Astrocyte (in vitro differentiated cells and primary cell): ENCODE data around the gene SIDT2. TPM values are rescaled to one million over a fixed set of nuclear protein-coding genes. Genes with fewer than 3 reads are reported as not detected.
"Not testable (repeated sequence)": the region's sequence is repeated elsewhere in the genome, so short reads cannot be mapped to it uniquely, and the experiment has no call there.

Source experiments
- DNase-seq: peaks from one replicate; pipeline ENCODE4 v3.0.0-alpha.2; 2010; ENCODE audit warnings: low read depth
- FAIRE-seq: peaks from 2 replicates; lab custom pipeline; 2011; peaks lifted over from hg19 to GRCh38; lab: Jason Lieb, UNC
- H2AFZ ChIP-seq: 2 replicates; pipeline ENCODE4 v1.6.0; 2012; ENCODE audit warnings: low read depth, low read length, inconsistent platforms
- H3K27ac ChIP-seq: 2 replicates; pipeline ENCODE4 v1.5.1; 2011; ENCODE audit warnings: low read depth, low read length, inconsistent platforms
- H3K27me3 ChIP-seq: 2 replicates; pipeline ENCODE4 v1.6.0; 2011; ENCODE audit warnings: low read length, inconsistent platforms; ENCODE audit not compliant: insufficient read depth
- H3K36me3 ChIP-seq: 2 replicates; pipeline ENCODE4 v1.5.1; 2011; ENCODE audit warnings: low read length, inconsistent platforms; ENCODE audit not compliant: insufficient read depth
- H3K4me1 ChIP-seq: 2 replicates; pipeline ENCODE4 v1.5.1; 2011; ENCODE audit warnings: low read length, inconsistent platforms; ENCODE audit not compliant: insufficient read depth
- H3K4me2 ChIP-seq: 2 replicates; pipeline ENCODE4 v1.6.0; 2012; ENCODE audit warnings: low read length, inconsistent platforms
- H3K4me3 ChIP-seq: 2 replicates; pipeline ENCODE4 v1.5.1; 2011; ENCODE audit warnings: low read depth, mild to moderate bottlenecking, low read length, inconsistent platforms; ENCODE audit not compliant: insufficient read depth
- H3K79me2 ChIP-seq: 2 replicates; pipeline ENCODE4 v1.6.0; 2012; ENCODE audit warnings: mild to moderate bottlenecking, low read length, inconsistent platforms; ENCODE audit not compliant: insufficient read depth
- H3K9ac ChIP-seq: 2 replicates; pipeline ENCODE4 v1.6.0; 2012; ENCODE audit warnings: mild to moderate bottlenecking, low read length, inconsistent platforms
- H3K9me3 ChIP-seq: 2 replicates; pipeline ENCODE4 v1.5.1; 2012; ENCODE audit warnings: low read depth, mild to moderate bottlenecking, low read length, inconsistent platforms; ENCODE audit not compliant: insufficient read depth
- H4K20me1 ChIP-seq: 2 replicates; pipeline ENCODE4 v1.6.0; 2012; ENCODE audit warnings: low read length, inconsistent platforms; ENCODE audit not compliant: insufficient read depth
- H3K27ac Mint-ChIP-seq: one replicate; pipeline ENCODE4 v1.8.0; 2021; ENCODE audit warnings: mild to moderate bottlenecking, mixed read lengths; ENCODE audit not compliant: unreplicated experiment
- H3K27me3 Mint-ChIP-seq: one replicate; pipeline ENCODE4 v1.8.0; 2021; ENCODE audit warnings: low read depth, mixed read lengths; ENCODE audit not compliant: unreplicated experiment
- H3K36me3 Mint-ChIP-seq: one replicate; pipeline ENCODE4 v1.8.0; 2021; ENCODE audit warnings: low read depth, mixed read lengths; ENCODE audit not compliant: unreplicated experiment
- H3K4me1 Mint-ChIP-seq: one replicate; pipeline ENCODE4 v1.8.0; 2021; ENCODE audit warnings: low read depth, mixed read lengths; ENCODE audit not compliant: unreplicated experiment
- H3K4me3 Mint-ChIP-seq: one replicate; pipeline ENCODE4 v1.8.0; 2021; ENCODE audit warnings: mild to moderate bottlenecking, moderate library complexity, mixed read lengths; ENCODE audit not compliant: unreplicated experiment
- H3K9me3 Mint-ChIP-seq: one replicate; pipeline ENCODE4 v1.8.0; 2021; ENCODE audit warnings: mild to moderate bottlenecking, mixed read lengths; ENCODE audit not compliant: unreplicated experiment
- EZH2 ChIP-seq: IDR thresholded peaks from 2 replicates; pipeline ENCODE4 v1.6.1; 2012; ENCODE audit warnings: mild to moderate bottlenecking, low read length, inconsistent platforms; ENCODE audit not compliant: insufficient read depth
- total RNA-seq: library from RNA; stranded (reverse); gene quantifications from 2 replicates; pipeline ENCODE4 v1.2.1, GENCODE V29; 2021
- TF ChIP-seq, protein P1 (sequence below): IDR thresholded peaks from 2 replicates; pipeline ENCODE4 v1.5.1; 2011; ENCODE audit warnings: low read depth, mild to moderate bottlenecking, inconsistent platforms, low read length, moderate library complexity; ENCODE audit not compliant: insufficient read depth

The SIDT2 gene
- total RNA-seq, 1 donor from 2014 or later, result 55.8 TPM

DNA sequence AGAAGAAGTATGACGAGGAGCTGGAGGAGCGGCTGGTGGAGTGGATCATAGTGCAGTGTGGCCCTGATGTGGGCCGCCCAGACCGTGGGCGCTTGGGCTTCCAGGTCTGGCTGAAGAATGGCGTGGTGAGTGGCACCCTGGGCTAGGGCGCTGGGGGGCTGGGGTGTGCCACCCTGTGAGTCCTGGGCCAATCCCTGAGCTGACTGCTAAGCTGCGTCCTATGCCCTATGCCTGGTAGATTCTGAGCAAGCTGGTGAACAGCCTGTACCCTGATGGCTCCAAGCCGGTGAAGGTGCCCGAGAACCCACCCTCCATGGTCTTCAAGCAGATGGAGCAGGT lies 24.5 kb downstream of the SIDT2 start:
- Histone ChIP-seq H3K4me3 (peak overlapping the region; percentile 83), H3K36me3 (peaks cover 31% of the 10 kb centered on the region), H3K9me3 (no peaks in the 10 kb centered on the region), H3K4me2 (peak overlapping the region; percentile 98), H4K20me1 (peaks cover 63% of the 10 kb centered on the region), H3K79me2 (peaks cover 75% of the 10 kb centered on the region), H2AFZ (no peak overlapping the region), H3K27ac (no peak overlapping the region), H3K9ac (peak overlapping the region; percentile 91), H3K27me3 (no peaks in the 10 kb centered on the region), H3K4me1 (peaks cover 49% of the 10 kb centered on the region)
- H3K4me1 Mint-ChIP-seq, result peaks cover 52% of the 10 kb centered on the region
- DNase-seq (no peak), FAIRE-seq (no peak)
- no peaks in the 10 kb centered on the region for H3K9me3 Mint-ChIP-seq
- peak overlapping the region; percentile 97 for H3K4me3 Mint-ChIP-seq
- TF ChIP-seq, protein P1, sequence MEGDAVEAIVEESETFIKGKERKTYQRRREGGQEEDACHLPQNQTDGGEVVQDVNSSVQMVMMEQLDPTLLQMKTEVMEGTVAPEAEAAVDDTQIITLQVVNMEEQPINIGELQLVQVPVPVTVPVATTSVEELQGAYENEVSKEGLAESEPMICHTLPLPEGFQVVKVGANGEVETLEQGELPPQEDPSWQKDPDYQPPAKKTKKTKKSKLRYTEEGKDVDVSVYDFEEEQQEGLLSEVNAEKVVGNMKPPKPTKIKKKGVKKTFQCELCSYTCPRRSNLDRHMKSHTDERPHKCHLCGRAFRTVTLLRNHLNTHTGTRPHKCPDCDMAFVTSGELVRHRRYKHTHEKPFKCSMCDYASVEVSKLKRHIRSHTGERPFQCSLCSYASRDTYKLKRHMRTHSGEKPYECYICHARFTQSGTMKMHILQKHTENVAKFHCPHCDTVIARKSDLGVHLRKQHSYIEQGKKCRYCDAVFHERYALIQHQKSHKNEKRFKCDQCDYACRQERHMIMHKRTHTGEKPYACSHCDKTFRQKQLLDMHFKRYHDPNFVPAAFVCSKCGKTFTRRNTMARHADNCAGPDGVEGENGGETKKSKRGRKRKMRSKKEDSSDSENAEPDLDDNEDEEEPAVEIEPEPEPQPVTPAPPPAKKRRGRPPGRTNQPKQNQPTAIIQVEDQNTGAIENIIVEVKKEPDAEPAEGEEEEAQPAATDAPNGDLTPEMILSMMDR, result no peak
- TF ChIP-seq EZH2, result no peak
- H3K36me3 Mint-ChIP-seq, result peaks cover 34% of the 10 kb centered on the region
- H3K27me3 Mint-ChIP-seq, result no peaks in the 10 kb centered on the region
- H3K27ac Mint-ChIP-seq, result peak overlapping the region; percentile 99

DNA sequence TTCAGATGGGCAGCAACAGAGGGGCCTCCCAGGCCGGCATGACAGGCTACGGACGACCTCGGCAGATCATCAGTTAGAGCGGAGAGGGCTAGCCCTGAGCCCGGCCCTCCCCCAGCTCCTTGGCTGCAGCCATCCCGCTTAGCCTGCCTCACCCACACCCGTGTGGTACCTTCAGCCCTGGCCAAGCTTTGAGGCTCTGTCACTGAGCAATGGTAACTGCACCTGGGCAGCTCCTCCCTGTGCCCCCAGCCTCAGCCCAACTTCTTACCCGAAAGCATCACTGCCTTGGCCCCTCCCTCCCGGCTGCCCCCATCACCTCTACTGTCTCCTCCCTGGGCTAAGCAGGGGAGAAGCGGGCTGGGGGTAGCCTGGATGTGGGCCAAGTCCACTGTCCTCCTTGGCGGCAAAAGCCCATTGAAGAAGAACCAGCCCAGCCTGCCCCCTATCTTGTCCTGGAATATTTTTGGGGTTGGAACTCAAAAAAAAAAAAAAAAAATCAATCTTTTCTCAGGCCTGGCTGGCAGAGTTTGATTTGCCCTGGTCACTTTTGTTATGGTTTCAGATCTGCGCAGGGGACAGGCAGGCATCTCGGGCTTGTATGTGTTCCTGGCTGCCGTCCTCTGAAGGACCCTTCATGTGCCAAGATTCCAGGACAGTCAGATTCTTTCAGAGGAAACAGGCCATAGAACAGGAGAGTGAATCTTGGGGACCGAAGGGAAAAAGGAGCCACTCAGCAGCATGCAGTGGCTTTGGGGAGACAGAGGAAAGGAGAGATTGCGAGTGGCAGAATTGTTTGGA lies 25.9 kb downstream of the SIDT2 start:
- Histone ChIP-seq H3K79me2 (peaks cover 60% of the 10 kb centered on the region), H3K9ac (peak overlapping the region; percentile 91), H3K4me2 (peak overlapping the region; percentile 98), H3K4me3 (peak overlapping the region; percentile 23), H4K20me1 (peaks cover 61% of the 10 kb centered on the region), H3K9me3 (no peaks in the 10 kb centered on the region), H3K4me1 (peaks cover 40% of the 10 kb centered on the region), H3K36me3 (peaks cover 31% of the 10 kb centered on the region), H3K27me3 (no peaks in the 10 kb centered on the region), H2AFZ (no peak overlapping the region), H3K27ac (no peak overlapping the region)
- no peak for TF ChIP-seq EZH2
- TF ChIP-seq, protein P1, result no peak
- peak overlapping the region; percentile 84 for H3K27ac Mint-ChIP-seq
- peak overlapping the region; percentile 97 for H3K4me3 Mint-ChIP-seq
- no peaks in the 10 kb centered on the region for H3K27me3 Mint-ChIP-seq
- H3K9me3 Mint-ChIP-seq, result no peaks in the 10 kb centered on the region
- peaks cover 33% of the 10 kb centered on the region for H3K36me3 Mint-ChIP-seq
- DNase-seq (no peak), FAIRE-seq (no peak)
- H3K4me1 Mint-ChIP-seq, result peaks cover 42% of the 10 kb centered on the region

DNA sequence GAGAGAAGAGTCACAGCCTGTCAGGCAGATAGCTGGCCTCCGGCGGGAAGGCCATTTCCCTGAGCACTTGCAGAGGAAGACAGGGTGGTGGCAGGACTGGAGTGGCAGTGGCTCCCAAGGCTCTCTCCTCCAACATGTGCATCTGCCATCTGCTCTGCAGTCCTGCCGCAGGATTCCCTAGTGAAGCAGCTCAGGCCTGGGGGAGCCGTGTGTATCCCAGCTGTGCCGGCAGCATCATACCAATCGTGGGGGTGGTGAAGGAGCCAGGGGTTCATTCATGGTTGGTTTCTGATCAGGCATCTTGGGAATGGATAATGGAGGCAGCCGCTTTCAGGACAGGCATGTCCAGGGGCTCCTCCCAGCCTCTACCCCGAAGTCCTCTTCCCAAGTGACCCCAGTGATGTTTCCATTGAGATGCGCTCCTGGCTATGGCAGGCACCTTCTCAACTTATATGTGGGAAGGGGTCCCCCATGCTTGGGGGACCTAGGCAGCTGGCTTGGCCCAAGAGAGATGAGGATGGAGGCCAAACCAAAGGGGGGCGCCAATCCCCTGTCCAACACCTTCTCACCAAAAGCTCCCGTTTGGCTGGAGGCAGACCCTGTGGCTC lies 26.8 kb downstream of the SIDT2 start:
- TF ChIP-seq EZH2, result no peak
- TF ChIP-seq, protein P1, result no peak
- H3K4me1 Mint-ChIP-seq, result peaks cover 39% of the 10 kb centered on the region
- Histone ChIP-seq H3K36me3 (peaks cover 31% of the 10 kb centered on the region), H3K9me3 (no peaks in the 10 kb centered on the region), H3K9ac (no peak overlapping the region), H3K4me2 (peak overlapping the region; percentile 98), H4K20me1 (peaks cover 53% of the 10 kb centered on the region), H3K27me3 (no peaks in the 10 kb centered on the region), H3K4me3 (peak overlapping the region; percentile 23), H2AFZ (no peak overlapping the region), H3K79me2 (peaks cover 52% of the 10 kb centered on the region), H3K4me1 (peaks cover 40% of the 10 kb centered on the region), H3K27ac (no peak overlapping the region)
- H3K36me3 Mint-ChIP-seq, result peaks cover 30% of the 10 kb centered on the region
- peak overlapping the region; percentile 73 for H3K4me3 Mint-ChIP-seq
- DNase-seq (no peak), FAIRE-seq (no peak)
- H3K27me3 Mint-ChIP-seq, result no peaks in the 10 kb centered on the region
- no peaks in the 10 kb centered on the region for H3K9me3 Mint-ChIP-seq
- H3K27ac Mint-ChIP-seq, result peak overlapping the region; percentile 84

DNA sequence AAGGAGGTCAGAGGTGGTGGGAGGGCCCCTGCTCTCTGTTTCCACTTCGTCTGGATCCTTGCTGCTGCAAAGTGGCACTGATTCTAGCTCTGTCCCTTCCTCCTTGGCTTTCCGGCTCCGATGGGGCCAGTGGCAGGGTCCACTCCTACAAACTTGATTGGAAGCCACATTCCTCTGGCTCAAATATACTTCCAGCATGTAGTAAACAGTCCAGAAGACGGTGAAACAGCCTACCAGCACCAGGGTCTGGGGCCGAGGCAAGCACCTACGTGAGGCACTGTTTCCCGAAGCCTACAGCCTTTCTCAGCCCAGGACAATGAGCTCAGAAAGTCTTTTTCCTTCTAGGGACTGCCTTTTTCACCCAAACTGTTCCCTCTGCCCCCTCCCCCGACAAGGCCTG lies 27.6 kb downstream of the SIDT2 start:
- Histone ChIP-seq H3K36me3 (peaks cover 31% of the 10 kb centered on the region), H4K20me1 (peaks cover 45% of the 10 kb centered on the region), H3K79me2 (peaks cover 44% of the 10 kb centered on the region), H3K4me1 (peaks cover 40% of the 10 kb centered on the region)
- H3K4me1 Mint-ChIP-seq, result peaks cover 34% of the 10 kb centered on the region
- H3K27me3 ChIP-seq, H3K27me3 Mint-ChIP-seq, DNase-seq, H3K9me3 ChIP-seq, H3K4me3 ChIP-seq, H3K27ac ChIP-seq, H3K9me3 Mint-ChIP-seq, H2AFZ ChIP-seq, H3K4me2 ChIP-seq, H3K9ac ChIP-seq, FAIRE-seq: not testable (repeated sequence)
- peaks cover 28% of the 10 kb centered on the region for H3K36me3 Mint-ChIP-seq
- peak overlapping the region; percentile 87 for H3K27ac Mint-ChIP-seq
- peak overlapping the region; percentile 74 for H3K4me3 Mint-ChIP-seq
